Measurements from ENCODE around the gene ARID1B.
A peak's percentile ranks its signal among the peaks of the same experiment; 100 is the strongest.

ARID1B gene

GRCh38 chr6:156999762-157000161 lies 222.6 kb downstream of the ARID1B start:
- no peak for DNase-seq

- DNase-seq = no peak
Measured at GRCh38 chr6:157001716-157002115, 224.5 kb downstream of the ARID1B start.

DNA sequence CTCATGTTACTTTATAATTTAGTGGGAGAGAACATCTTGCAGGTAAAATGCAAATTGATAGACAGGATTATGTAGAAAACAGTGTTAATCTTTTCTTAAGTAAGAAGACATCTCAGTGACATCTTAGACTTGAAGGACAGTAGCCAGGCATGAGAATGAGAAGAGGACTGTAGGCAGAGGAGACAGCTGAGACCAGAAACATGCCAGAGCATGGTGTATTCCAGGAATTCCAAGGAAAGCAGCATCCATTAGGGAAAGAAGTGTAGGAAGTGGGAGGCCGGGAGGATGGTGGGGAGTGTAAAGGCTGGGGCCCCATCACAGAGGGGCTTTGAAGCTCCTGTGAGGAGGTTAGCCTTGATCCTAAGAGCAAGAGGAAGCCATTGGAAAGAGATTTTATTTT lies 225.6 kb downstream of the ARID1B start:
- no peak for DNase-seq

- DNase-seq = no peak
Measured at GRCh38 chr6:157005940-157006339, 228.8 kb downstream of the ARID1B start.

DNA sequence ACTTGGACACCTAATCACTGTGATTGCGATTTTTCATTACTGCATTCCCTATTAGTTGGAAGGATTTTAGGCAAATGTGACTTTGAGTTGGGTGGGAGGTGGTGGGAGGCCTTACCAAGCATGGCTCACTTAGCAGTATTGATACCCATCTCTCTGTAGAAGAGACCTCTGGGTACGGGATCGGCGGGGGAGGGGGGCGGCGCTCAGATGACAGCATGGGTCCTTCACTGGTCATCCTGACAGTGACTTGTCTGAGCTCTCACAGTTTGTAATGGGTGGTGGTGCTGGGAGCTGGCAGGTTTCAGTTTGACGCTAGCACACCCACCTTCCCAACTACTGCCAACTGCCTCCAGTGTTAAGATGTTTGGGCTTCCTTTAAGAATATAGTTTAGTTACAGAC lies 231.4 kb downstream of the ARID1B start:
- DNase-seq = no peak

GRCh38 chr6:157012355-157012754 lies 235.2 kb downstream of the ARID1B start:
- no peak for DNase-seq

DNA sequence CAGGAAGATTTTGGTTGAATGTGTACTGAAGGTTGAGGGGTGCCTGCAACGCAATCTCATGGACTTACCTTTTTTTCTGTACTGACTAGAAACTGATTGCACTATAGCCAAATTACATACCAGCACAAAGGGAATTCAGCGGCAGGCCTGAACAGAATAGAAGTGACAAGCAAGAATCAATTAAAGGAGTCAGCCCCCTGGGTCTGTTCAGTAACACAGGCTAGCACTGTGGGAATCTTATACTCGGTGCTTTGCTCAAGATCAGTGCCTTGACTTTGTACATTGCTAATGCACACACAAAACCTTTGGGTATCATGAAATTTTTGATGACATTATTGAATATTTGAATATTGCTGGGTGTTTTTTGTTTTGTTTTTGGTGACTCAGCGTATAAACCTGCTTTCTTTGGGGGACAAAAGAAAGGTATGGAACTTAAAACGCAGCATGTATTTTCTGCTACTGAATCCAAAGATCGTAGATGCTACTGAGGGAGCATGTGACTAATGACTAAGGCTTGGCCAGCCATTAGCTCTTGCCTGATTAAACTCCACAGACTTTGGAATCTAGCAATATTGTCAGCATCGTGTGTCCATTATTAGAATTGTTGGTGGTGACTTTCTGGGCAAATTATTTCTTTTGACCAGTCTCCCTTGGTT lies 236.6 kb downstream of the ARID1B start:
- DNase-seq = no peak

DNA sequence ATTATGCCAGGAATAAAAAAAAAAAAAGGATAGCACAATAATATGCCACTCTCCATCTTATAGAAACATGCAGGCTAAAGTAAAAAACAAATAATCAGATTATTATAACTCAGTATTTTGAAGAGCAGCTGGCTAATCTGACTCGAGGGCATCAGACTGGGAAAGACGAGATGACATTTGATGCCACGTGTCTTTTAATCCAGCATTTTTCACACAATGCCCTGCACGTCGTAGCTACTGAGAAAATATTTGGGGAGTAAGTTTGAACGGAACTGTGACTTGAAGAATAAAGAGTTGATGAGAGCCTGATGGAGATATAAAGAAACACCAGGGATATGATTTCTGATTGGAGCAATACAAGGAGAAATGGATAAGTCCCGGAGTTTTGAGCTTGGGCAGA lies 237.7 kb downstream of the ARID1B start:
- no peak for DNase-seq

DNA sequence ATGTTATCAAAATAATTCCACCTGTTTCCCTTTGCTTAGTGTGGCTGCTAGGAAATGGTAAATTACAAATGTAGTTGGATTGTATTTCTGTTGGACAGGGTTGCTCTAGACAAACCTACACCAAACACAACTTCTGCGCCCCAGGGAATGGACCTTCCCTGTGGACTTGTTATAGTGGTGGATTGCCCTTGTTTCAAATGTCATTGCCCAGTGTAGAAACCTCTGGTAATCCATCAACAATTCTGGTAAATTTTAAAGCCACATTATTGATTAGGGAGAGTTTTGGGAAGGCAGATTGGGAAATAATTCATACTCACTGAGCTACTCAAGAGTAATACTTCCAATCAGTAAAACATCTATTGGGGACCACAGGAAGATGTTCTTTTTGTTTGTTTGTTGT lies 239.8 kb downstream of the ARID1B start:
- DNase-seq = no peak

- DNase-seq = no peak
Measured at GRCh38 chr6:157017861-157018260, 240.7 kb downstream of the ARID1B start.

DNA sequence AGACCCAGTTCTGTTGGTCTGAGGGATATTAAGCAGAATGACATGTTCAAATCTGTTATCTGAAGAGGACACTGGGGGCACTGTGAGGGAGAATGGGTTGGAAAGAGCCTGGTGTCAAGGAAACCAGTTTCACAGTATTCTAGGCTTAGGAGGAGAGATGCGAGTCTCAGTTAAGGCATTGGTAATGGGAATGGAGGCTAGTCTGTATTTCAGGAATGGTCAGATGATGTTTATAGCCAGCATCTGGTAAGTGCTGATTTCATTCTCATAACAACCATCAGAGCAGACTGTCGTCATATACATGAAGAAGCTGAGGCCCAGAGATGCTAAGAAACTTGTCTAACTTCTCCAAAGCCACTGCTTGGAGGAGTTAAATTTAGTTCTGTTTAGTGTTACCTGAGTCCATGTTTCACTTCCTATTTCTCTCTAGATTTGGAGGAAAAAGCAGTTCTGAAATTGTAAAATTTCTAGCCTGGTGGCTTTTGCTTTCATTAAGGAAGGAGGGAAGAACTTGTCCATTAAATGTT lies 242.0 kb downstream of the ARID1B start:
- DNase-seq = peak; percentile 21

DNA sequence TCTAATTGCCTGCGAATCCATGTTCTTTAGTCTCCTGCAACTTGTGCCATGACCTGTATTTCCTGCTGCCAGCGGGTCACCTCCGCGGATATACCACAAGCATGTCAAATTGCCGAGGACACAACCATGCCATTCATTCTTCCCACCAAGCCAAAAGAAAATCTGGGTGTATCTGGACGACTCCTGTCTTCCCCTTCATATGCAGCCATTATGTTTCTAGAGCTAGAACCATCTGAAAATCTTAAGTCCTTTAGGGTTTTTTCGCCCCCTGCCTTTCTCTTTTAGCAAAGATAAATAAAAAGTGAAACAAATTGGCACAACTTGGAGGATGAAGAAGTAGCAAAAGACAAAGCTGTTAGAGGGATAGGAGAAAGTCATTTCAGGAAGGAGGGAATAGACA lies 242.6 kb downstream of the ARID1B start:
- peak; percentile 30 for DNase-seq

- DNase-seq = peak; percentile 36
Measured at GRCh38 chr6:157020398-157020797, 243.2 kb downstream of the ARID1B start.

DNA sequence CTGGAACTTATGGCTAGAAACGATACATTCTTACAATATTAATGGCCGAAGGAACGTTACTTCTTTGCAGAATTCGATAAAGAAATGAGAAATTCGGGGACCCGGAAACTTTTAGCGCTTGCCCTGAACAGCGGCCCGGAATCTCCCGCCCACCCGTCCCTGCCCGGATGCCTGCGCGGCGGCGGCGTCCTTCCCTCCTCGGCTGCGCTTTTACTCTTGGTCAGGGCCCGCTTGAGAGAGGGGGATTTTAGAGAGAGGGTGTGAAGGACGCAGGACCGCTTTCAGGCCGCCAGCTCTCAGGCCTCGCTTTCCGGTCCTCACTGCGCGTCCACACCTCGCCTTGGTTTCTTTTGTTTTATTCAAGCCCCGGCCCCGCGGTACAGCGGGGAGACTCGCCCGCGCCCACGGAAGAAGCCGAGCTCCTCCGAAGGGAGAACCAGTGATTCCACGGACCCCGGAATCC lies 243.7 kb downstream of the ARID1B start:
- DNase-seq = peak; percentile 71

DNA sequence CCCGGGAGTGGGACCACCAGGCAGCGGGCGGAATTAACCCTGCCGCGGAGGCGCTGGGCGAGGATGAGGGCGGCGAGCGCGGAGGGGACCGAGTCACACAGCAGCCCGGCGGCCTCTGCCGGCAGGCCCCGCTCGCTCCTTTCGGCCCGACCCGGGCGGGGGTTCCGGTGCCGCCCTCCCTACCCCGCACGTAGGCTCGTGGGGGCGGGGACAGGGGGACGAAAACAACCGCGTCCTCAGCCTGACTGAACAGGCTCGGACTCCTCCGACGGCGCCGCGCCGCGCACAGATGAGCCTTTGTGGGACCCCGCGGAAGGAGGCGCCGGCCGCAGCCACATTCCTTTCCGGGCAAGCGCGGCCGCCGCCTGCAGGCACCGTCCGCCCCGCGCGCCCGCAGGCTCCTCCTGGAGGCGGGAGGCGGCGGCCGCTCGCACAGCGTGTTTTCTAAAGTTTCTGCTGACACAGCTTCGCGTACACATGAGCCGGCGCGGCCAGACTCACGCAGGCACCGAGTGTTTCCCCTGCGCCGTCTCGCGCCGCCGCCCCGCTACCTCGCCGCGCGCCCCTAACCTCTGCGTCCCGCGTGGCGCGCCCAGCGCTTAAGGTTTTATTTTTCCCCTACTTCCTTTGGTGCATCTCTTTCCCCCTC lies 244.3 kb downstream of the ARID1B start:
- DNase-seq = peak; percentile 90

- DNase-seq = peak; percentile 87
Measured at GRCh38 chr6:157021993-157022740, 245.0 kb downstream of the ARID1B start.

DNA sequence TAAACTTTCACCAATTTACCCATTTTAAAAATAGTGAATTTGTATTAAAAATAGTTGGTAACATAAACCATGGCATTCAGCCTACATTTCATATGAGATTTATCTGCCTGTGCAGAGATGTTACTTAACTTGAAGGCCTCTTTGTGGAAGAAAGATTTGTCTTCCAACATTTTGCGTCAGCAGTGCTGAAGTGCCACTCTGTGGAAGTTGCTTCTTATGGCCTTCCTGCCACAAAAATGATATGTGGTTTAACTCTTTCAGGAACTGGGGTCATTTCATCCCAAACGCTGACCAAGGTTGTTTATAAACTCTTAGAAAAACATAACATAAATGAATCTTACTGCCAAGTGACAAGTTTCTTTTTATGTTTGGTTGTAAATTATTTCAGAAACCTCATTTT lies 246.8 kb downstream of the ARID1B start:
- DNase-seq = no peak

GRCh38 chr6:157024745-157025144 lies 247.6 kb downstream of the ARID1B start:
- no peak for DNase-seq

DNA sequence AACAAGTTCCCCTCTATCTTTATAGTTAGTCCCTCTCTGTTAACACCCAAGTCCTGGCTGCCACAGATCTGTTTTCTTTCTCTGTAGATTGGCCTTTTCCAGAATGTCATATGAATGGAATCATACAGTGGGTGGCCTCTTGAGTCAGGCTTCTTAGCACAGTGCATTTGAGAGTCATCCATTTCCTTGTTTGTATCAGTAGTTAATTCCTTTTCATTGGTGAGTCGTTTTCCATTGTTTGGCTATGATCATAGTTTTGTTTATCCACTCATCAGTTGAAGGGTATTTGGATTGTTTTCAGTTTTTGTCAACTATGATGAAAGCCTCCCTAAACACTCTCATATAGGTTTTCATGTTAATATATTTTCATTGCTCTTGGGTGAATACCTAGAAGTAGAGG lies 248.3 kb downstream of the ARID1B start:
- no peak for DNase-seq

DNA sequence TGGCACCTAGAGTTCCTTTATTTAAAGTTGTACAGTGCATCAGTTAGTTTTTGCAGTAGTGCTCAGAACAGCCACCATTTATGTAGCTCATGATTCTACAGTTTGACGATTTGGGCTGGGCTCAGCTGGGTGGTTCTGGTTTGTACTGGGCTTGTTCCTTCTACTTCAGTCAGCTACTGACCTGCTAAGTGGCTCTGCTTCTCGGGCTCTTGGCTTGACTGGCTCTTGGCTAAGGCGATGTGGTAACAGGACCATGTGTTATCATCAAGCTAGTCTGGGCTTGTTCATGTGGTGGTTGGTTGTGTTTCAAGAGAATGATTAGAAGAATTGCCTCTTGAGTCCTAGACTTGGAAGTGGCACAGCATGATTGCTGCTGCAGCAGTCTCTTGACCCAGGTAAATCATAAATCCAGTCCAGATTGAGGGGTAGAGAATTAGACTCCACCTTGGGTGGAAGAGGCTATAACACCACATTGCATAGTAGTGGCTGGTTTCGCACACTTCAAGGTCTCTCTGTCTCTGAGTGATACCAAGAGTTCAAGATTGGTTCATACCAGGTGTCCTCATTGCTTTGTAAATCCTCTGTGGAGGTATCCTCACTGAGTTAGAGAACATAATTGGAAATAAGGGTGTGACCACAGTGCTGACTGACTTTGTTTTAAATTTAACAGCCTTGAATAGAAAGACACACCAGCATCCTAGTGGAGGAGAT lies 253.0 kb downstream of the ARID1B start:
- DNase-seq = no peak

GRCh38 chr6:157030755-157031154 lies 253.6 kb downstream of the ARID1B start:
- no peak for DNase-seq

DNA sequence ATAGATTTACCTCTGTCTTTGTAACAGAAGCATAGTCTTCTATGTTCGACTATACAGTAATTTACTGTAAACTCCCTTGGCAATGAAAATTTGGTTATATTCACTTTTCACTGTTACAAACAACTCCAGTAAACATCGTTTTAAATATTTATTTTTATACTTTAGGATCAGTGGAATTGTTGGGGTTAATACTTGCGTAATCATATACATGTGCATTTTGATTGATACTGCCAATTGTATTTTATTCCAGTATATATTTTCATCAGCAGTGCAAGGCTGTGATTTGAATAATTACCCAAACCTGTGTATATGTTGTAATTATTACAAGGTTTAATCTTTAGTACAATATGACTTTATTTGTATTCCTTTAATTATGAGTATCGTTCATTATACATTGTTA lies 255.7 kb downstream of the ARID1B start:
- DNase-seq = no peak
